ENCODE data around the gene FXYD3. TPM values are rescaled to one million over a fixed set of nuclear protein-coding genes. Genes with fewer than 3 reads are reported as not detected.
"Not testable (repeated sequence)": the region's sequence is repeated elsewhere in the genome, so short reads cannot be mapped to it uniquely, and the experiment has no call there.

FXYD3 gene
- total and polyA plus RNA-seq, 2 donors: 62.3 to 170 TPM

DNA sequence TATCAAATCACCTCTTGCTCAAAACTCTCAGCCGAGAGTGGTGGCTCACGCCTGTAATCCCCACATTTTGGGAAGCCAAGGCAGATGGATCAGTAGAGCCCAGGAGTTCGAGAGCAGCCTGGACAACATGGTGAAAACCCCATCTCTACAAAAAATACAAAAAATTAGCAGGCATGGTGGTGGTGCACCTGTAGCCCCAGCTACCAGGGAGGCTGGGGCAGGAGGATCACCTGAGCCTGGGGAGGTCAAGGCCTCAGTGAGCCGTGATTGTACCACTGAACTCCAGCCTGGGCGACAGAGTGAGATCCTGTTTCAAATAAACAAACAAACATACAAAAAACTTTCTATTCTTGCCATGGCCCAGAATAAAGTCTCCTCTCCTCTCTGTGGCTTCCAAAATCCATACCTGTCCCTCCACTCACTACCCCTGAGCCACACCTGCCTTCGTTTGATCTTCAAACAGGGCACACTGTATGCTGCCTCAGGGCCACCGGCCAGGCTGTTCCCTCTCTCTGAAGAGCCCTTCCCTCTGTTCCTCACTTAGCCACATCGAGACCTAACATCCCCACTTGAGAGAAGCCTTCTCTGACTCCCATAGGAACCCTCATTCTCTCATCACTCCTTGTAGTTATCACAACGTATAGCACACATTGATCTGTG lies 12.9 kb downstream of the FXYD3 start:
- 91% methylated on average over 9 of the region's 9 CpGs for WGBS
- no peak overlapping the region for H3K27ac ChIP-seq (ENCODE audit: low read depth)

DNA sequence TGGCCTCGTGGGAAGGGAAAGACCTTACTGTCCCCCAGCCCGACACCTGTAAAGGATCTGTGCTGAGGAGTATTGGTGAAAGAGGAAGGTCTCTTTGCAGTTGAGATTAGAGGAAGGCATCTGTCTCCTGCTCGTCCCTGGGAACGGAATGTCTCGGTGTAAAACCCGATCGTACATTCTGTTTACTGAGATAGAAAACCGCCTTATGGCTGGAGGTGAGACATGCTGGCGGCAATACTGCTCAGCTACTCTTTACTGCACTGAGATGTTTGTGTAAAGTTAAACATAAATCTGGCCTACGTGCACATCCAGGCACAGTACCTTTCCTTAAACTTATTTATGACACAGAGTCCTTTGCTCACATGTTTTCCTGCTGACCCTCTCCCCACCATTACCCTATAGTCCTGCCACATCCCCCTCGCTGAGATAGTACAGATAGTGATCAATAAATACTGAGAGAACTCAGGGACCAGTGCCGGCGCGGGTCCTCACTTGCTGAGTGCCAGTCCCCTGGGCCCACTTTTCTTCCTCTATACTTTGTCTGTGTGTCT lies 14.2 kb downstream of the FXYD3 start:
- not testable (repeated sequence) for H3K27ac ChIP-seq (ENCODE audit: low read depth); DNase-seq (ENCODE audit: extremely low spot score); H3K4me3 ChIP-seq (ENCODE audit: low read depth, low read length); H3K36me3 ChIP-seq (ENCODE audit: insufficient read depth); H3K4me1 ChIP-seq (ENCODE audit: insufficient read depth)
- WGBS: 46% methylated on average over 14 of the region's 14 CpGs

More for the DNA sequence above, 12.9 kb downstream of the FXYD3 start:
- Histone ChIP-seq H3K4me1 (ENCODE audit: insufficient read depth) (no peaks in the 10 kb centered on the region), H3K4me3 (ENCODE audit: low read depth, low read length) (no peak overlapping the region), H3K36me3 (ENCODE audit: insufficient read depth) (no peaks in the 10 kb centered on the region)
- no peak for DNase-seq (ENCODE audit: extremely low spot score)

DNA sequence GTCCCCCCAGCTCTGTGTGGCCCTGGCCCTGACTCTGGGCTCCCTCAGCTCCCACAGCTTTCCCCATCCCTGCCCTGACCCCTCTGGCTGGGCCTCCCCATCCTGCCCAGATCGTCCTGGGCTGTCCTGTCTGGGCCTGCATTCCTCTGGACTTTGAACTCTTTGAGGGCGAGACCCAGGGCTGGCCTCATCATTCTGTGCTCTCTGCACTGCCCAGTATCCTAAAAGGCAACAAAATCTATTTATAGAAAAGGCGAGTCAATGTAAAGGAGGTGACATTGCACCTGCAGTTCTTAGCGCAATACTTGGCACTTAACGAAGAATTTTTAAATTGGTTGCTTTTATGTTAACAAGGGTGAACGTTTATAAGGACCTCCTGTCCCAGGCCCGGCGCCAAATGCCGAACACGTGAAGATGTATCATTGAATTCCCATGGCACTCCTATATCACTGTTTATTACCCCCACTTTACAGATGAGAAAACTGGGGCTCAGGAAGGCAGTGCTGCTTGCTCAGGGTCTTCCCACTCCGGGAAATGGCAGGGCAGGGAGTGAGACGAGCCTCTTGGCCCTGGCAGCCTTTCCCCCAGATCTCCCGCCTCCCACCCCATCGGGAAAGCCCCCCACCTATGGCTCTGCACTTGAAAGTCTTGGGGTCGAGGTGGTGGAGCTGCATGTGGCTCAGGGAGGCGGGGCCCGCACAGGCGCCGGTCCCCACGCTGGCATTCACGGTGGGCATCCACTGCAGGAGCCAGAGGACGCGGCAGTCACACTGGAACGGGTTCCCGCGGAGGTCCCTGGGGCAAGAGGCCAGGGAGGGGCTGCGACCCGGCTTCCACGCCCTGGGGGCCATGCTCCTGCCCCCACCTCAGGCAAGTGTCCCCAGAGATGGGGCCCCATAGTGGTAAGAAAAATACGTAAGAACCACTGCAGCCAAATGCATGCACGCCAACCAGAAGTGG lies 15.4 kb downstream of the FXYD3 start:
- Histone ChIP-seq H3K4me3 (ENCODE audit: low read depth, low read length) (no peak overlapping the region), H3K27ac (ENCODE audit: low read depth) (no peak overlapping the region), H3K36me3 (ENCODE audit: insufficient read depth) (no peaks in the 10 kb centered on the region), H3K4me1 (ENCODE audit: insufficient read depth) (no peaks in the 10 kb centered on the region)
- no peak for DNase-seq (ENCODE audit: extremely low spot score)
- WGBS: 77% methylated on average over 31 of the region's 31 CpGs

DNA sequence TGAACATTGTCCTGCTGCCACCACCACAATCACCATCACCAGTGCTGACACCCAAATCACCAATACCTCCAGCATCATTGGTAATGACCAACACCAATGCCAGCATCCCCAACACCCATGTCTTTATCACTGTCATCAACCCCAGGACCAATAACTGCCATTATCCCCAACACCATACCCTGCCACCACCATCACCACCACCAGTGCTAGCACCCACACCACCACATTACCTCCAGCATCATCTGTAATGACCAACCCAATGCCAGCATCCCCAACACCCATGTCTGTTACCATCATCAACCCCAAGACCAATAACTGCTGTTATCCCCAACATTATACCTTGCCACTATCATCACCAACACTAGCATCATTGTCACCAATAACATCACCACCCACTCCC lies 16.6 kb downstream of the FXYD3 start:
- DNase-seq (ENCODE audit: extremely low spot score): no peak
- Histone ChIP-seq H3K4me1 (ENCODE audit: insufficient read depth) (no peaks in the 10 kb centered on the region), H3K36me3 (ENCODE audit: insufficient read depth) (no peaks in the 10 kb centered on the region), H3K27ac (ENCODE audit: low read depth) (no peak overlapping the region), H3K4me3 (ENCODE audit: low read depth, low read length) (no peak overlapping the region)

DNA sequence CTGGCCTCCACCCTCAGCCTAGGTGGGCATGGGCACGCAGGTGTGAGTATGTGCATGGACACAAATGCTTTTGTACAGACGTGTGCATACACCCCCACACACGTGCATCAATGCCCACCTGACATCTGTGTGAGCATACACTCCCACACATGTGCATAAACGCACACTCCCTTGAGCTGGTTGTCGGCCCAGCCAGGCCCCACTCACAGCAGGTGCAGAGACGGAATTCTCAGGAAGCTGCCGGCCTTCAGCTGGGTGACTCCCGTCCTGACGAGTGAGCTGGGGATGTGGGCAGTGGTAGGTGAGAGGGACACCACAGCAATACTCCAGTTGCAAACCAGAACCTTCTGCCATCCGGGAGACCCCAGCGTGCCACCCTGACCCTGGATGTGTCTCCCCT lies 18.2 kb downstream of the FXYD3 start:
- Histone ChIP-seq H3K4me1 (ENCODE audit: insufficient read depth) (no peaks in the 10 kb centered on the region), H3K36me3 (ENCODE audit: insufficient read depth) (no peaks in the 10 kb centered on the region), H3K27ac (ENCODE audit: low read depth) (no peak overlapping the region), H3K4me3 (ENCODE audit: low read depth, low read length) (peak overlapping the region; percentile 4)
- 83% methylated on average over 11 of the region's 11 CpGs for WGBS
- no peak for DNase-seq (ENCODE audit: extremely low spot score)

DNA sequence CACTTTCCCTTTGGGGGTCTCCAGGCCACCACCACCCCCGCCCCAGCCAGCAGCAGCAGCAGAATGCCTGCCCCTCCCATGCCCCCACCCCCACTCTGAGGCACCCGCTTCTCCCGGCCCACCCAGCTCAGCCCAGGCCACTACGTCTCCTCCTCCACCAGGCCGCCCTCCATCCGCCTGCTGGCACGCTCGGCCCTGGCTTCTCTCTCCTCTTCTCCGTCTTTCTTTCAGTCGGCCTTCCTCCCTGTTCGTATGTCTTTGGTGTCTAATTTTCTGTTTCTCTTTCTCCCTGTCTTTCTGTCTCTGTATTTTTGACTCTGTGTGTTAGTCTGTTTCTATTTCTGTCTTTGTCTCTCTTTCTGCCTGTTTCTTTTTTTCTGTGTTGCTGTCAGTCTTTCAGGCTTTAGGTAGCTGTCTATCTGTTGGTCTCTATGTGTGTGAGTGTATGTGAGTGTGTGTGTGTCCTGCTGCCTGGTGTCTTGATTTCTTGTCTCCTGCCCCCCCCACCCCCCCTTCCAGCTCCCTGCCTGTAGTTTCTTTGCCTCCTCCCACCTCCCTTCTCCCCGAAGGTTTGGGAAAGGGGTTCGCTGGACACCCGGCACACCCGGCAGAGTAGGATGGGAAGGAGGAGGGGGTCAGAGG lies 19.1 kb downstream of the FXYD3 start, which contains the start of gene LGI4:
LGI4 (minus strand) TSS at position 459 of the 642 bp plus-strand sequence; CDS start at position 80, 379 bp downstream.
- no peaks in the 10 kb centered on the region for H3K4me1 ChIP-seq (ENCODE audit: insufficient read depth)
- 52% methylated on average over 15 of the region's 15 CpGs for WGBS
- no peaks in the 10 kb centered on the region for H3K36me3 ChIP-seq (ENCODE audit: insufficient read depth)
- H3K27ac ChIP-seq (ENCODE audit: low read depth): no peak within 1 kb of the TSS
- DNase-seq (ENCODE audit: extremely low spot score): no peak
- H3K4me3 ChIP-seq (ENCODE audit: low read depth, low read length): peak within 1 kb of the TSS; percentile 4

DNA sequence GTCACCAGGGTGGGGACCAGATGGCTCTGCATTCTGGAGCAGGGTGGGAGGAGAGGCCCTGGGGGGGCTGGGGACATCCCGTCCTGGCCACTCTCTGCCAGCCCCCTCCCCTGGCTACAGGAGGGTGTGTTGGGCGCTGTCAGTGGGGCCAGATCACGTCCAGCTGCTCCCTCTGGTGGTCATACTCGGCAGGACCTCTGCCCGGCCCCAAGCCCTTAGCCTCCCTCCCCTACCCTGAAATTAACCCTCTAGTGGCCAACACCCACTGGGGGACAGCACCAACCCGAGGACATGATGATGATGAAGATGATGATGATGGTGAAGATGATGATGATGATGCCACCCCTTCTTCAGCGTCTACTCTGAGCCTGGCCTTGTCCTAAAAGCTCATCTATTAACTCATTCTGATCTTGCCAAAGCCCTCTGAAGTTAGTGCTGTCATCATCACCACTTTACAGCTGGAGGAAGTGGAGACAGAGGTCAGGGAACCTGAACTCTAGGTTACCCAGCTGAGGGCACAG lies 19.8 kb downstream of the FXYD3 start:
- no peak overlapping the region for H3K4me3 ChIP-seq (ENCODE audit: low read depth, low read length)
- WGBS: 0% methylated on average over 7 of the region's 7 CpGs
- no peak overlapping the region for H3K27ac ChIP-seq (ENCODE audit: low read depth)
- H3K4me1 ChIP-seq (ENCODE audit: insufficient read depth): no peaks in the 10 kb centered on the region
- no peak for DNase-seq (ENCODE audit: extremely low spot score)
- no peaks in the 10 kb centered on the region for H3K36me3 ChIP-seq (ENCODE audit: insufficient read depth)

DNA sequence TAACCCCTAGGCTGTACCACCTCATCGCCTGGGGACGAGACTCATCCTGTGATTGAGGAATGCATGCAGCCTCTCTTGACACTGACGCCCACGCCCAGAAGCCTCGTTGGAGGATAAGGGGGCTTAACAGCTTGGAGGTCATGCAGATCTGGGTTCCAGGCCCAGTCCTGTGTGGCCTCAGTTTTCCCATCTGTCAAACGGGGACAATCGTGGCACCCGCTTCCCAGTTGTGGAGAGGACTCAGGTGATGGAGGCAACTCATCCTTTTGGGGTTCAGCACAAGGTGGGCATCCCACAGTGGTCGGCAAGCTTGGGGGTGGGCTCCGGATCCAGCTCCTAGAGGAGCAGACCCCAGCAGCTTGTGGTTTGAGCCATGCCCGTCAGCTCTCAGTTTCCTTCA lies 20.6 kb downstream of the FXYD3 start:
- Histone ChIP-seq H3K4me1 (ENCODE audit: insufficient read depth) (no peaks in the 10 kb centered on the region), H3K27ac (ENCODE audit: low read depth) (no peak overlapping the region), H3K4me3 (ENCODE audit: low read depth, low read length) (no peak overlapping the region), H3K36me3 (ENCODE audit: insufficient read depth) (no peaks in the 10 kb centered on the region)
- no peak for DNase-seq (ENCODE audit: extremely low spot score)
- WGBS: 75% methylated on average over 11 of the region's 11 CpGs

DNA sequence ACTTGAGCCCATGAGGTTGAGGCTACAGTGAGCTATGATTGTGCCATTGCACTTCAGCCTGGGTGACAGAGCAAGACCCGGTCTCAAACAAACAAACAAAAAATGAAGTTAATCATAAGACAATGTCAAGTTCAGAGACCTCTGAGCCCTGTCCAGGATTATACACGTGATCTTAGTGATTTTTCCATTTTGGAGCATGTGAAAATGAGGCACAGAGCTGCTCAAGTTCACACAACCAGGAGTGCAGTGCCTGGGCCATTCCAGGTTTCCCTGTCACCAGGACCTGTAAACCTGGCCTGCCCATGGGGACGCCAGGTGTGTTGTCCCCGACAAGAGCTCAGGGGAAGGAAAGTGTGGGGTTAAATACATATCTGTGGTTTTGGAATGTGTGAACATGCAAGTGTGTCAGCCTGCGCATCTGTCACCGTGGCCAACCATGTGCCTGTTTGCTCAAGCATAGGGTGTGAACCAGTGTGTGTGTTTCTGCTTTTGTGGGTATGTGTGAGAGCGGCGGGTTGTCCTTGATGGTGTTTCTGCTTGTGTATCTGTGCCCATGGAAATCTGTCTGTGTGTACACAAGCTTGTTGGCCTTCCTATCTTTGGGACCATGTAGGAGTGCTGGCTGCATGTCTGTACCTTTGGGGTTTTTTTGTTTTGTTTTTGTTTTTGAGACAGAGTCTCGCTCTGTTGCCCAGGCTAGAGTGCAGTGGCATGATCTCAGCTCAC lies 21.5 kb downstream of the FXYD3 start:
- no peak overlapping the region for H3K4me3 ChIP-seq (ENCODE audit: low read depth, low read length)
- no peaks in the 10 kb centered on the region for H3K36me3 ChIP-seq (ENCODE audit: insufficient read depth)
- H3K4me1 ChIP-seq (ENCODE audit: insufficient read depth): no peaks in the 10 kb centered on the region
- no peak for DNase-seq (ENCODE audit: extremely low spot score)
- no peak overlapping the region for H3K27ac ChIP-seq (ENCODE audit: low read depth)
- 73% methylated on average over 9 of the region's 9 CpGs for WGBS

DNA sequence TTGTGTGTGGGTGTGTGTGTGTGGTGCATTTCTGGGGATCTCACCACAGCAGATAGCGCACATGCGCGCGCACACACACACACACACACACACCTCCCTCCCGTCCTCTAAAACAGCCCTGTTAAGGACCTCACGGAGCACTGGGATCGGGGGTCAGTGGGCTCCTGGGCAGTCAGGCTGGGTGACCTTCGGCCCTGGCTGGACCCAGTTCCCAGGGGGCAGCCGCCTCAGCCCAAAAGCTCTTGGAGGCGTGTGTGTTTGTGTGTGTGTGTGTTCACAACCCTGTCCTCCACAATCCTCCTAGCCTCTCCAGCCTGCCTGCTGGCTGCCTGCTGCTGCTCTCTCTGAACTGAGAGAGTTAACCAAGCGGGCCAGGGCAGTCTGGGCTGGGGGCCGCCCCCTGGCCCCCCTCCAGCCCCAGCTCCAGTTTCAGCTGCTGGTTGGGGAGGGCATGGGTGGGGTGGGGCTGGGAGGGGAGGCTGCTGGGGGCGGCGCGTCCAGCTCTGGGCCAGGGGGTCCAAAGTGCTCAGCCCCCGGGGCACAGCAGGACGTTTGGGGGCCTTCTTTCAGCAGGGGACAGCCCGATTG lies 22.8 kb downstream of the FXYD3 start, which contains the start of gene FXYD1:
FXYD1 (plus strand) TSS at position 520 of the 588 bp plus-strand sequence. CDS start 1,256 bp downstream, outside the sequence.
- Histone ChIP-seq H3K4me1 (ENCODE audit: insufficient read depth) (no peaks in the 10 kb centered on the region), H3K4me3 (ENCODE audit: low read depth, low read length) (peak within 1 kb of the TSS; percentile 17), H3K36me3 (ENCODE audit: insufficient read depth) (no peaks in the 10 kb centered on the region), H3K27ac (ENCODE audit: low read depth) (peak within 1 kb of the TSS; percentile 69)
- no peak for DNase-seq (ENCODE audit: extremely low spot score)
- WGBS: 32% methylated on average over 18 of the region's 18 CpGs

DNA sequence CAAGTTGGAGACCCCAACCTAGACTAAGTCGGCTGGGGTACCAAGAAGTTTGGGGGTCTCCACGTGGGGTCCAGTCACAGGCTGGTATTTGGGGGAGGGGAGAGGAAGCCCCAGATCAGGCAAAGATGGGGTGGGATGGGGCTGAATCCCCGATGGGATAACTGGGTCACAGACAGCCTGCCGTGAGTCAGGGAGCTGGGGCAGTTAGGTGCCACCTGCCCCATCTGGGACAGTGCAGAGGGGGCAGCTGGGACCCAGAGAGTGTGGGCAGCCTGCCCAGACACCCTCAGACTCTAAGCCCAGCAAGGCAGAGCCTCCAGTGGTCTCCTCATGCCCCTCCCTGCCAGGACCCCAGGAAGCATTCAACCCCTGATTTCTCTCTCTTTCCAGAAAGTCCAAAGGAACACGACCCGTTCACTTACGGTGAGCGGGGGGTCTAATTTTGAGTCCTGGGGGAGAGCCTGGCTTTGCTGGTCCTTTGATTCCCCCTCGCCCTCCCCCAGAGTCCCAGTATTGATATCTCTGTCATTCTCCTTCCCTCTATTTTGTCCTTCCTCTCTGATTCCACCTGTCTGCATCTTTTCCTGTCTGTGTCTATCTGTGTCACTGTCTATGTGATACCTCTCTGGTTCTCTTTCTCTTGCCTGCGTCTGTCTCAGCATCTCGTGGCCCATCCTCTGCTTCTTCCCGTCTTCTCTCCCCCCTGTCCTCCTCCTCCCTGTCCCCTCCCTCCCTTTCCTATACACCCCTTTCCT lies 24.8 kb downstream of the FXYD3 start:
- DNase-seq (ENCODE audit: extremely low spot score): no peak
- no peaks in the 10 kb centered on the region for H3K4me1 ChIP-seq (ENCODE audit: insufficient read depth)
- H3K27ac ChIP-seq (ENCODE audit: low read depth): peak overlapping the region; percentile 69
- H3K4me3 ChIP-seq (ENCODE audit: low read depth, low read length): peak overlapping the region; percentile 8
- H3K36me3 ChIP-seq (ENCODE audit: insufficient read depth): no peaks in the 10 kb centered on the region
- WGBS: 55% methylated on average over 12 of the region's 12 CpGs
